LNCAP (cell line): ENCODE data around the gene SERPINA10.

ENCODE experiments used
- CTCF ChIP-seq: fragments of 450-650 bp; IDR thresholded peaks from 2 replicates; pipeline ENCODE4 v1.5.1; 2017; ENCODE audit warnings: mild to moderate bottlenecking

The SERPINA10 gene

GRCh38 chr14:94312481-94313246 is 19.6 kb upstream of the SERPINA10 start:
- no peak for TF ChIP-seq CTCF

GRCh38 chr14:94310248-94310647 is 17.2 kb upstream of the SERPINA10 start:
- no peak for TF ChIP-seq CTCF

GRCh38 chr14:94309721-94310120 is 16.7 kb upstream of the SERPINA10 start:
- TF ChIP-seq CTCF: no peak

- peak; percentile 67 for TF ChIP-seq CTCF
These were observed 14.4 kb upstream of the SERPINA10 start for GRCh38 chr14:94307410-94307992.

GRCh38 chr14:94306047-94306978 is 13.2 kb upstream of the SERPINA10 start:
- no peak for TF ChIP-seq CTCF

GRCh38 chr14:94305620-94306019 is 12.6 kb upstream of the SERPINA10 start:
- no peak for TF ChIP-seq CTCF

- no peak for TF ChIP-seq CTCF
These were observed 11.2 kb upstream of the SERPINA10 start for GRCh38 chr14:94304243-94304642.
